Ectodermal cell (in vitro differentiated cells): ENCODE measurements around the gene CS.
"Not testable (repeated sequence)": the region's sequence is repeated elsewhere in the genome, so short reads cannot be mapped to it uniquely, and the experiment has no call there.

Experiments
- H3K27ac ChIP-seq: 2 replicates; pipeline ENCODE4 v1.7.0; 2013; ENCODE audit warnings: mild to moderate bottlenecking, low read depth, low read length; ENCODE audit not compliant: insufficient read depth, poor library complexity, severe bottlenecking
- H3K27me3 ChIP-seq: 2 replicates; pipeline ENCODE4 v1.7.0; 2013; ENCODE audit warnings: mild to moderate bottlenecking, low read length; ENCODE audit not compliant: insufficient read depth, control insufficient read depth, poor library complexity, severe bottlenecking
- H3K36me3 ChIP-seq: one replicate; pipeline ENCODE4 v1.7.0; 2013; ENCODE audit warnings: low read length; ENCODE audit not compliant: control insufficient read depth, insufficient read depth
- H3K4me1 ChIP-seq: one replicate; pipeline ENCODE4 v1.7.0; 2013; ENCODE audit warnings: low read length; ENCODE audit not compliant: control insufficient read depth, insufficient read depth
- H3K4me3 ChIP-seq: 2 replicates; pipeline ENCODE4 v1.7.0; 2013; ENCODE audit warnings: low read depth, low read length, control low read depth; ENCODE audit not compliant: insufficient read depth
- H3K9me3 ChIP-seq: 2 replicates; pipeline ENCODE4 v1.7.0; 2013; ENCODE audit warnings: mild to moderate bottlenecking, low read length, moderate library complexity; ENCODE audit not compliant: control insufficient read depth
- WGBS, 2 experiments: methylation state at CpG; one replicate each; pipeline ENCODE4 v1.1.7; 2013; ENCODE audit warnings: missing lambda C conversion rate in 2 of 2; 5-methylcytosine and 5-hydroxymethylcytosine counted together

The CS gene

DNA sequence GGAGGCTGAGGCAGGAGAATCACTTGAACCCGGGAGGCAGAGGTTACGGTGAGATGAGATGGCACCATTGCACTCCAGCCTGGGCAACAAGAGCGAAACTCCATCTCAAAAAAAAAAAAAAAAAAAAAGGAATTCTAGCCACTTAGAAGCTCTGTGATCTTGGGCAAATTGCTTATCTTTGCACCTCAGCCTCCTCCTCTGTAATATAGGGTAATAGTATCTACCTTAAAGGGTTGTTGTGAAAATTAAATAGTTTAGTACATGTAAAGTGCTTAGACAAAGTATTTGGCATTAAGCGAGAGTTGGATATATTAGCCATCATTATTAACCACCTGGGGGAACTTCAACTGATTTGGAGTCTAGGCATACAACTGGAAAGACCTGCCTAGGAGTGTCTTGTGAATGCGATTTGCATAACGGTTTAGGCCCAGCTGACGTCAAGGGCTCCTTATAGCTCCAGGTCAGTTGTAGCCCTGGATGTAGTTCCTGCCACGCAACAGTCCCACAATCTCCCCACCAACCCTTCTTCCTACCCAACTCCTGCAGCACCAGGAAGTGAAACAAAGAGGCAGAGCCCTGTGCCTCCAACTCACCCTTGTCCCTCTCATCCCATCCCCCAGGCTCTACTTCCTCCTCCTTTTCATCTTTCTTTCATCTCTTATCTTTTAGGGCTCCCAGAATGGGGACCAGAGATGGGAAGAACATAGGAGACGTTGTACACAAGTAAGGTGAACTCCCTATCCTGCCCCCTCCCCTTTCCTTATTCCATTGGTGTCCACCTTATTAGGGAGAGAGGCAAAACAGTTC lies 36.4 kb upstream of the CS start:
- H3K4me3 ChIP-seq, result no peak overlapping the region
- H3K9me3 ChIP-seq, result no peaks in the 10 kb centered on the region
- H3K4me1 ChIP-seq, result peaks cover 18% of the 10 kb centered on the region
- 91% methylated on average over 9 of the region's 9 CpGs for WGBS, 2 experiments
- H3K27me3 ChIP-seq, result no peaks in the 10 kb centered on the region
- no peak overlapping the region for H3K27ac ChIP-seq
- H3K36me3 ChIP-seq, result no peaks in the 10 kb centered on the region

DNA sequence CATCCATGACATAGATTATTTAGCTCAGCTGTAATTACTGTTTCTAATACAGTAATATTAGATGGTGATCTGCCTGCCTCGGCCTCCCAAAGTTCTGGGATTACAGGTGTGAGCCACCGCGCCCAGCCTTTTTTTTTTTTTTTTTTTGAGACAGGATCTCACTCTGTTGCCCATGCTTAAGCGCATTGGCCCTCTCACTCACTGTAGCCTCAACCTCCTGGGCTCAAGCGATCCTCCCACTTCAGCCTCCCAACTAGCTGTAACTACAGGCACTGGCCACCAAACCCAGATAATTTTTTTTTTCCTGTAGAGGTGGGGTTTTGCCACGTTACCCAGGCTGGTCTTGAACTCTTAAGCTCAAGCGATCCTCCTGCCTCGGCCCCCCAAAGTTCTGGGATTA lies 35.4 kb upstream of the CS start:
- WGBS, 2 experiments, result 90 to 93% methylated on average over 8 of the region's 8 CpGs
- not testable (repeated sequence) for H3K36me3 ChIP-seq, H3K9me3 ChIP-seq, H3K4me3 ChIP-seq, H3K27ac ChIP-seq, H3K27me3 ChIP-seq
- H3K4me1 ChIP-seq, result peaks cover 18% of the 10 kb centered on the region

GRCh38 chr12:56334490-56334793 lies 34.3 kb upstream of the CS start:
- WGBS, 2 experiments, result 18 to 19% methylated on average over 6 of the region's 6 CpGs

DNA sequence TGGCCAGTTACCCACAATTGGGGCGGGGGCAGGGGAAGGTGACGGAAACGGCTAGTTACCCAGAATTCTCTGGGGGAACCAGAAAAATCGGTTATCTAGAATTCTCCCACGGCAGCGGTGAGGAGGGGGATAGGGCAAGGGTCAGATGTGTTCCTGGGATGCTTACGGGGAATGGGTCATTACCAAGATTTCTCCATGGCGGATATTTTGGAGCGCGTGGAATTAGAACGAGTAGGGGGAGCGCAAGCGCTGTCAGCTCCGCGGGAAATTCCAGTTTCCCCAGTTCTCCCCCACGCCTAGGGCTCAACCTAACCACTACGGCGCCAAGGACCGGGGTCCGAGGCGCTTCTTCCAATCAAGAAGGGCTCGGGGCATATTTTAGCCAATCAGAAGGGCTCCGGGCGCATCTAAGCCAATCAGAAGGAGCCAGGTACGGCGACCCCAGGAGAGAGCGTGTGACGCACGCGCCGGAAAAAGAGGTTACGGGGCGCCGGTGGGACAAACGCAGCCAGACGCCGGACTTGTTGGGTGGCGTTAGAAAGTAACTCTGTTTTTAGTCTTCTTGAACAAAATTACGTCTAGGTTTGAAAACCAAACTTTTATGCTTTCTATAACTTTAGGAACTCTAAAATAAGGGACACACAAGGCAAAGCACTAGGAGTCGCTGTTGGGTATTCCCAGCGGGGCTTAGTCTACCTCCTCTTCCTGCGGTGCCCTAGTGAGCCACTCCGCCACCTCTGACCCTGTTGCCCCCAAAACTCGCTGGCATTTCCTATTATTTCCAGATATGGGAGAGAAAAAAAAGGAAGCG lies 33.8 kb upstream of the CS start, which contains the start of gene PAN2:
TSS of gene PAN2 (minus strand) at position 322 of the 811 bp plus-strand sequence. CDS start 906 bp downstream, outside the sequence.
- peak within 1 kb of the TSS; percentile 41 for H3K4me3 ChIP-seq
- no peaks in the 10 kb centered on the region for H3K27me3 ChIP-seq
- H3K36me3 ChIP-seq, result no peaks in the 10 kb centered on the region
- WGBS, 2 experiments, result 1% methylated on average over 45 of the region's 45 CpGs
- H3K4me1 ChIP-seq, result peaks cover 12% of the 10 kb centered on the region
- H3K9me3 ChIP-seq, result no peaks in the 10 kb centered on the region
- peak within 1 kb of the TSS; percentile 92 for H3K27ac ChIP-seq

More at GRCh38 chr12:56334490-56334793, 34.3 kb upstream of the CS start:
- Histone ChIP-seq H3K27me3 (no peaks in the 10 kb centered on the region), H3K27ac (no peak overlapping the region), H3K9me3 (no peaks in the 10 kb centered on the region), H3K36me3 (no peaks in the 10 kb centered on the region), H3K4me3 (peak overlapping the region; percentile 41), H3K4me1 (peaks cover 18% of the 10 kb centered on the region)

- H3K27ac ChIP-seq, result peak overlapping the region; percentile 92
- H3K4me1 ChIP-seq, result peaks cover 8% of the 10 kb centered on the region
- peak overlapping the region; percentile 41 for H3K4me3 ChIP-seq
- WGBS, 2 experiments, result 32 to 43% methylated on average over 6 to 8 of the region's 8 CpGs
- no peaks in the 10 kb centered on the region for H3K9me3 ChIP-seq
- no peaks in the 10 kb centered on the region for H3K27me3 ChIP-seq
- H3K36me3 ChIP-seq, result no peaks in the 10 kb centered on the region
Observed at GRCh38 chr12:56333197-56333678, 33.1 kb upstream of the CS start.

DNA sequence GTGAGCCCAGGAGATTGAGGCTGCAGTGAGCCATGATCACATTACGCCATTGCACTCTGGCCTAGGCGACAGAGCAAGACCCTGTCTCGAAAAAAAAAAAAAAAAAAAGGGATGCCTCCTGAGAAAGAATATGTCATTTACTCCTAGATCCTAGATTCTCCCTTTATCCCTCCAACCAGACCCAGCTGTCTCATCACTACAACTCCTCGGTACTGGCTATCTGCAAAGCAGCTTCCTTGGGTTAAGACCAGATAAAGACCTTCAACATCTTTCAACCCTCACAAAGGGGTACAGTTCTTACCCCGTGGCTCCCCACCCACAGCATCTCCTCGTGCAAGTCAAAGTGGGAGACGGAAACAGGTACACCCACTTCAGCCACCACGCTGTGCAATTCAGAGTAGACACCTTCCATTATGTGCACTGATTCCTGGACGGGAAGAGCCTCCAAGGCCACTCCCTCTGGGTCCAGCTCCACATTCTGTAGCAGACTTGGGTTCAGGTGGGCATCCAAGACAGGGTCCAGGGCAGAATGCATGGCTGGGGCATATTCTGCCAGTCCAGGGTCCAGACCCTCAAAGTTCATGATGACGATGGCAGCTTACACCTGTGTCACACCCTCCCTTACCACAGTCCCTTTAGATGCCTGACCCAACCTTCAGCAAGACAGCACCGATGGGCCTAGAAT lies 32.5 kb upstream of the CS start:
- H3K27me3 ChIP-seq, result no peaks in the 10 kb centered on the region
- H3K27ac ChIP-seq, result no peak overlapping the region
- H3K36me3 ChIP-seq, result no peaks in the 10 kb centered on the region
- peaks cover 8% of the 10 kb centered on the region for H3K4me1 ChIP-seq
- 94 to 96% methylated on average over 11 of the region's 11 CpGs for WGBS, 2 experiments
- no peaks in the 10 kb centered on the region for H3K9me3 ChIP-seq
- peak overlapping the region; percentile 41 for H3K4me3 ChIP-seq

DNA sequence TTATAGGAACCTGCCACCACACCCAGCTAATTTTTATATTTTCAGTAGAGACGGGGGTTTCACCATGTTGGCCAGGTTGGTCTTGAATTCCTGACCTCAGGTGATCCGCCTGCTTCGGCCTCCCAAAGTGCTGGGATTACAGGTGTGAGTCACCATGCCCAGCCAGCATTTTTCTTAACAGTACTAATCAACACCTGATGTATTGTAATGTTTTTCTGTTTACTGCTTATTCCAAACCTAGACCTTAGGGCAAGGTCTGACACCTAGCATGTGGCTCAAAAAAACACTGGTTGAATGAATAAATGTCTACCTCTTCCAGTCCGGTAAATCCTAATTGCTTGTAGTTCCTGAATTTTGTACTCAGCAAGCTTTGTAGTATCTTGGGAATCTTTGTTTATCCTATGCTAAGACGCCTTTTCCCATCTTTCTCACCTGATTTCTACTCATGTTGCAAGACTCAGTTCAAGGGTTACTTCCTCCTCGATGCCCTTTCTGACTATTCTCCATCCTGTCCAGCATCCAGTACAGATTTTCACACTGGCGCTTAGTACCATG lies 30.9 kb upstream of the CS start:
- no peak overlapping the region for H3K27ac ChIP-seq
- 94 to 95% methylated on average over 7 of the region's 7 CpGs for WGBS, 2 experiments
- H3K36me3 ChIP-seq, result peaks cover 9% of the 10 kb centered on the region
- H3K4me3 ChIP-seq, result no peak overlapping the region
- H3K9me3 ChIP-seq, result no peaks in the 10 kb centered on the region
- no peaks in the 10 kb centered on the region for H3K27me3 ChIP-seq
- H3K4me1 ChIP-seq, result peaks cover 8% of the 10 kb centered on the region

- Histone ChIP-seq H3K4me1 (no peaks in the 10 kb centered on the region), H3K36me3 (peaks cover 30% of the 10 kb centered on the region), H3K27ac (no peak overlapping the region), H3K9me3 (no peaks in the 10 kb centered on the region), H3K4me3 (no peak overlapping the region), H3K27me3 (no peaks in the 10 kb centered on the region)
- WGBS, 2 experiments, result 94 to 95% methylated on average over 6 of the region's 6 CpGs
Observed at GRCh38 chr12:56326533-56326932, 26.4 kb upstream of the CS start.

DNA sequence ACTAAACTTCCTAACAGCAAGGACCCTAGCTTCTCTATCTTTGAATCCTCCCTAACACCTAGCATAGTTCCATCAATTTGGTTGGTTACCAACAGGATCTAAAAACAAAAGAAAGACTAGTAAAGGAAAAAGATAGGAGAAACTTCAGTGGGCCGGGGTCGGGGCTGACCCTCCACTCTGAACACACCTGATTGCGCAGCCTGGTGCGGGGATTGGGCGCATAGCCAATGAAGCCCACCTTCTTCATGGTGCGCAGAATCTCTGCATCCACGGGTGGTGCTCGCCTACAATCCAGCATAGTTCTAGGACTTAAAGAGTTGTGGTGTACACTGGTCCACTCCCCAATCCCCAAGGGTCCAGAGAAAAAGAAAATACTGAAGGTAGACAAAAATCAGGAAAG lies 26.0 kb upstream of the CS start:
- no peak overlapping the region for H3K27ac ChIP-seq
- WGBS, 2 experiments, result 92% methylated on average over 8 of the region's 8 CpGs
- H3K4me1 ChIP-seq, result no peaks in the 10 kb centered on the region
- peaks cover 30% of the 10 kb centered on the region for H3K36me3 ChIP-seq
- no peaks in the 10 kb centered on the region for H3K9me3 ChIP-seq
- H3K27me3 ChIP-seq, result no peaks in the 10 kb centered on the region
- H3K4me3 ChIP-seq, result no peak overlapping the region
